Measurements from ENCODE around the gene UBE2G2.

DNA sequence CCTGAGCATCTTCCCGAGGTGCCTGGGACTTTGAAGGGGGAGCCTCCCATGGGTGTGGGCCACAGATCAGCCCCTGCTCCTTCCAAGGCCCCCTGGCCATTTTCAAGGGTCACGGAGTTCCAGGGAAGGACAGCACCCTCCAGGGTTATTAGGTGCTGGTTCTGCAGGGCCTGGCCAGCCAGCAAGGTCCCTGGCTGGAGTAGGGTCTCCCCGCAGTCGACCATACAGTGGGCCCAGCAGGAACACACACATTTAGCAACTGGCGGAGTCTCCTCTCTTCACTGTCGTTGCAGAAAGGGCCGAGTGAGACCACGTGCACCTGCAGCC lies 34.0 kb upstream of the UBE2G2 start:
- TF ChIP-seq, protein P1, sequence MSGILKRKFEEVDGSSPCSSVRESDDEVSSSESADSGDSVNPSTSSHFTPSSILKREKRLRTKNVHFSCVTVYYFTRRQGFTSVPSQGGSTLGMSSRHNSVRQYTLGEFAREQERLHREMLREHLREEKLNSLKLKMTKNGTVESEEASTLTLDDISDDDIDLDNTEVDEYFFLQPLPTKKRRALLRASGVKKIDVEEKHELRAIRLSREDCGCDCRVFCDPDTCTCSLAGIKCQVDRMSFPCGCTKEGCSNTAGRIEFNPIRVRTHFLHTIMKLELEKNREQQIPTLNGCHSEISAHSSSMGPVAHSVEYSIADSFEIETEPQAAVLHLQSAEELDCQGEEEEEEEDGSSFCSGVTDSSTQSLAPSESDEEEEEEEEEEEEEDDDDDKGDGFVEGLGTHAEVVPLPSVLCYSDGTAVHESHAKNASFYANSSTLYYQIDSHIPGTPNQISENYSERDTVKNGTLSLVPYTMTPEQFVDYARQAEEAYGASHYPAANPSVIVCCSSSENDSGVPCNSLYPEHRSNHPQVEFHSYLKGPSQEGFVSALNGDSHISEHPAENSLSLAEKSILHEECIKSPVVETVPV (CRISPR knock-in tag; IDR thresholded peaks at IDR 0.05), result no peak
- no peak for TF ChIP-seq SNAI2 (CRISPR knock-in tag; IDR thresholded peaks at IDR 0.05)
- no peak for TF ChIP-seq ARNTL (CRISPR knock-in tag; IDR thresholded peaks at IDR 0.05; ENCODE audit: borderline replicate concordance, low read depth)
- no peak for TF ChIP-seq ISL1 (CRISPR knock-in tag; IDR thresholded peaks at IDR 0.05)
- no peak for TF ChIP-seq ZFP30 (CRISPR knock-in tag; IDR thresholded peaks at IDR 0.05)
- TF ChIP-seq, protein P2, sequence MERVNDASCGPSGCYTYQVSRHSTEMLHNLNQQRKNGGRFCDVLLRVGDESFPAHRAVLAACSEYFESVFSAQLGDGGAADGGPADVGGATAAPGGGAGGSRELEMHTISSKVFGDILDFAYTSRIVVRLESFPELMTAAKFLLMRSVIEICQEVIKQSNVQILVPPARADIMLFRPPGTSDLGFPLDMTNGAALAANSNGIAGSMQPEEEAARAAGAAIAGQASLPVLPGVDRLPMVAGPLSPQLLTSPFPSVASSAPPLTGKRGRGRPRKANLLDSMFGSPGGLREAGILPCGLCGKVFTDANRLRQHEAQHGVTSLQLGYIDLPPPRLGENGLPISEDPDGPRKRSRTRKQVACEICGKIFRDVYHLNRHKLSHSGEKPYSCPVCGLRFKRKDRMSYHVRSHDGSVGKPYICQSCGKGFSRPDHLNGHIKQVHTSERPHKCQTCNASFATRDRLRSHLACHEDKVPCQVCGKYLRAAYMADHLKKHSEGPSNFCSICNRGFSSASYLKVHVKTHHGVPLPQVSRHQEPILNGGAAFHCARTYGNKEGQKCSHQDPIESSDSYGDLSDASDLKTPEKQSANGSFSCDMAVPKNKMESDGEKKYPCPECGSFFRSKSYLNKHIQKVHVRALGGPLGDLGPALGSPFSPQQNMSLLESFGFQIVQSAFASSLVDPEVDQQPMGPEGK (CRISPR knock-in tag; IDR thresholded peaks at IDR 0.05; ENCODE audit: borderline replicate concordance), result no peak
- TF ChIP-seq TCF4 (CRISPR knock-in tag; IDR thresholded peaks at IDR 0.05; ENCODE audit: borderline replicate concordance), result no peak
- TF ChIP-seq ZNF8 (CRISPR knock-in tag; IDR thresholded peaks at IDR 0.05), result no peak
- no peak for TF ChIP-seq PPARA (CRISPR knock-in tag; IDR thresholded peaks at IDR 0.05; ENCODE audit: borderline replicate concordance)
- TF ChIP-seq ZC3H10 (CRISPR knock-in tag; IDR thresholded peaks at IDR 0.05), result no peak

Data from SK-N-SH treated with all-trans-retinoic acid at 6 μM for 48 hours (cell line).